SK-N-SH (cell line): ENCODE data around the gene SEMA3B. TPM values are rescaled to one million over a fixed set of nuclear protein-coding genes. Genes with fewer than 3 reads are reported as not detected.

Experiments used
- CTCF ChIA-PET: fragments of 300-600, 350-600 bp; formaldehyde crosslinking; extraction: SDS; loops from one replicate; lab custom pipeline; 2021; lab: Yijun Ruan, JAX
- POLR2A ChIA-PET: fragments of 350-600 bp; sonication (Branson Sonifier 250); formaldehyde crosslinking; extraction: SDS; loops from one replicate; lab custom pipeline; 2020; ENCODE audit warnings: antibody characterized with exemption, inconsistent platforms; lab: Yijun Ruan, JAX
- DNase-seq: peaks from one replicate; pipeline ENCODE4 v3.0.0; 2012
- H2AFZ ChIP-seq: fragments of 200-600 bp; sonication (generic); 2 replicates; pipeline ENCODE4 v1.8.1; 2016; ENCODE audit warnings: antibody characterized with exemption, mild to moderate bottlenecking, low read depth
- H3F3A ChIP-seq: fragments of 200-600 bp; sonication (generic); replicated peaks from 2 replicates; pipeline ENCODE3; 2016; ENCODE audit warnings: antibody characterized with exemption, mild to moderate bottlenecking; ENCODE audit not compliant: insufficient read depth
- H3K27ac ChIP-seq, 2 experiments: fragments of 200-500 bp in 1 of 2; fragments of 200-600 bp in 1 of 2; sonication (Bioruptor generic) in 1 of 2; sonication (generic), shearing (Covaris generic) in 1 of 2; 2 replicates each; pipeline versions ENCODE4 v1.5.1 to v1.6.1; 2014 to 2016; ENCODE audit warnings: low read depth in 2 of 2, inconsistent platforms in 1 of 2, low read length in 1 of 2, mild to moderate bottlenecking in 1 of 2, mixed read lengths in 1 of 2
- H3K27me3 ChIP-seq: fragments of 200-600 bp; sonication (generic), shearing (Covaris generic); 2 replicates; pipeline ENCODE4 v1.6.1; 2016; ENCODE audit warnings: mixed run types; ENCODE audit not compliant: insufficient read depth
- H3K36me3 ChIP-seq, 2 experiments: fragments of 200-500 bp in 1 of 2; fragments of 200-600 bp in 1 of 2; sonication (Bioruptor generic) in 1 of 2; sonication (generic) in 1 of 2; replicated peaks in 1 of 2; 2 replicates each; pipeline versions ENCODE3 to v1.5.1; 2014 to 2016; ENCODE audit warnings: low read length in 1 of 2, mild to moderate bottlenecking in 1 of 2; ENCODE audit not compliant: insufficient read depth in 2 of 2, control insufficient read depth in 1 of 2
- H3K4me1 ChIP-seq, 2 experiments: fragments of 200-500 bp in 1 of 2; fragments of 200-600 bp in 1 of 2; sonication (Bioruptor generic) in 1 of 2; sonication (generic), shearing (Covaris generic) in 1 of 2; 2 replicates each; pipeline versions ENCODE4 v1.5.1 to v1.6.1; 2014 to 2016; ENCODE audit warnings: low read depth in 1 of 2, low read length in 1 of 2, mixed run types in 1 of 2; ENCODE audit not compliant: insufficient read depth in 2 of 2, control insufficient read depth in 1 of 2
- H3K4me2 ChIP-seq: fragments of 200-600 bp; sonication (generic), shearing (Covaris generic); 2 replicates; pipeline ENCODE4 v1.6.1; 2017; ENCODE audit warnings: mixed run types
- H3K4me3 ChIP-seq, 2 experiments: fragments of 200-500 bp in 1 of 2; fragments of 200-600 bp in 1 of 2; sonication (Bioruptor generic) in 1 of 2; sonication (generic), shearing (Covaris generic) in 1 of 2; 2 replicates each; pipeline versions ENCODE4 v1.5.1 to v1.8.1; 2014 to 2016; ENCODE audit warnings: low read depth in 2 of 2, inconsistent platforms in 1 of 2, low read length in 1 of 2, mild to moderate bottlenecking in 1 of 2, mixed read lengths in 1 of 2, moderate library complexity in 1 of 2
- H3K79me2 ChIP-seq: fragments of 200-600 bp; sonication (generic); 2 replicates; pipeline ENCODE4 v1.8.1; 2017; ENCODE audit warnings: mild to moderate bottlenecking; ENCODE audit not compliant: insufficient read depth
- H3K9ac ChIP-seq: fragments of 200-600 bp; sonication (generic); 2 replicates; pipeline ENCODE4 v1.6.1; 2017; ENCODE audit warnings: mixed run types
- H3K9me2 ChIP-seq: fragments of 200-600 bp; sonication (generic); 2 replicates; pipeline ENCODE4 v1.6.1; 2017; ENCODE audit warnings: mixed run types
- H3K9me3 ChIP-seq: fragments of 200-600 bp; sonication (generic); 2 replicates; pipeline ENCODE4 v1.6.1; 2017; ENCODE audit warnings: mixed run types, mild to moderate bottlenecking, moderate library complexity
- H4K20me1 ChIP-seq: fragments of 200-600 bp; sonication (generic); 2 replicates; pipeline ENCODE4 v1.6.1; 2017; ENCODE audit warnings: mild to moderate bottlenecking, mixed run types; ENCODE audit not compliant: insufficient read depth
- CHD2 ChIP-seq: fragments of 150-350 bp; IDR thresholded peaks from 2 replicates; pipeline ENCODE4 v1.6.1; 2018; ENCODE audit warnings: low read length; ENCODE audit not compliant: partially characterized antibody
- EZH2phosphoT487 ChIP-seq: fragments of 200-600 bp; sonication (generic); IDR thresholded peaks from 2 replicates; pipeline ENCODE4 v1.6.1; 2017; ENCODE audit warnings: low read depth, mixed run types, mild to moderate bottlenecking, antibody characterized with exemption, moderate library complexity, borderline replicate concordance
- GABPA ChIP-seq: IDR thresholded peaks from 2 replicates; pipeline ENCODE4 v1.4.0; 2012; ENCODE audit warnings: low read depth, mild to moderate bottlenecking
- GATA2 ChIP-seq: sonication (generic); formaldehyde crosslinking; IDR thresholded peaks from 2 replicates; pipeline ENCODE4 v1.5.0; 2020; ENCODE audit warnings: mild to moderate bottlenecking, missing genetic modification reagents
- JUND ChIP-seq: IDR thresholded peaks from 2 replicates; pipeline ENCODE4 v1.4.0; 2012
- MAX ChIP-seq: IDR thresholded peaks from 2 replicates; pipeline ENCODE4 v1.4.0; 2012; ENCODE audit warnings: low read depth
- NFIC ChIP-seq: IDR thresholded peaks from 2 replicates; pipeline ENCODE4 v1.4.0; 2012; ENCODE audit warnings: borderline replicate concordance
- NRF1 ChIP-seq: IDR thresholded peaks from 2 replicates; pipeline ENCODE4 v1.6.1; 2012; ENCODE audit warnings: low read depth, mild to moderate bottlenecking, low read length
- RAD21 ChIP-seq: IDR thresholded peaks from 2 replicates; pipeline ENCODE4 v1.6.1; 2012; ENCODE audit warnings: mild to moderate bottlenecking, low read length
- REST ChIP-seq: IDR thresholded peaks from 2 replicates; pipeline ENCODE4 v1.6.1; 2012; ENCODE audit warnings: mild to moderate bottlenecking, low read depth, low read length, moderate library complexity
- SIN3A ChIP-seq: IDR thresholded peaks from 2 replicates; pipeline ENCODE4 v1.6.1; 2012; ENCODE audit warnings: low read depth, mild to moderate bottlenecking, low read length, moderate library complexity, borderline replicate concordance
- SMC3 ChIP-seq: IDR thresholded peaks from 2 replicates; pipeline ENCODE4 v1.6.1; 2012; ENCODE audit warnings: low read depth, low read length, improper control_type of control experiment
- TAF1 ChIP-seq: IDR thresholded peaks from 2 replicates; pipeline ENCODE4 v1.6.1; 2012; ENCODE audit warnings: low read depth, mild to moderate bottlenecking, low read length, moderate library complexity, borderline replicate concordance
- USF2 ChIP-seq: fragments of 150-350 bp; IDR thresholded peaks from 2 replicates; pipeline ENCODE4 v1.6.1; 2017; ENCODE audit warnings: antibody characterized with exemption, low read length, low read depth, borderline replicate concordance
- YY1 ChIP-seq: IDR thresholded peaks from 2 replicates; pipeline ENCODE4 v1.4.0; 2012; ENCODE audit warnings: low read depth, mild to moderate bottlenecking
- WGBS: methylation state at CpG from one replicate; pipeline ENCODE4 v1.1.6; 2017; ENCODE audit warnings: low lambda C conversion rate; 5-methylcytosine and 5-hydroxymethylcytosine counted together
- polyA plus RNA-seq, 3 experiments: library from polyadenylated mRNA; depleted of rRNA; stranded (reverse); fragments of >200 nt; gene quantifications; 2 replicates each; pipeline ENCODE4 v1.2.3, GENCODE V29; 2012
- TF ChIP-seq, protein P1 (sequence below): fragments of 200-600 bp; sonication (generic); IDR thresholded peaks from 2 replicates; pipeline ENCODE4 v1.6.1; 2017; ENCODE audit warnings: antibody characterized with exemption, mild to moderate bottlenecking, moderate library complexity

Gene SEMA3B
- polyA plus RNA-seq, 1 of the 3 experiments (the other 2 are of a cell fraction): 14.9 TPM

DNA sequence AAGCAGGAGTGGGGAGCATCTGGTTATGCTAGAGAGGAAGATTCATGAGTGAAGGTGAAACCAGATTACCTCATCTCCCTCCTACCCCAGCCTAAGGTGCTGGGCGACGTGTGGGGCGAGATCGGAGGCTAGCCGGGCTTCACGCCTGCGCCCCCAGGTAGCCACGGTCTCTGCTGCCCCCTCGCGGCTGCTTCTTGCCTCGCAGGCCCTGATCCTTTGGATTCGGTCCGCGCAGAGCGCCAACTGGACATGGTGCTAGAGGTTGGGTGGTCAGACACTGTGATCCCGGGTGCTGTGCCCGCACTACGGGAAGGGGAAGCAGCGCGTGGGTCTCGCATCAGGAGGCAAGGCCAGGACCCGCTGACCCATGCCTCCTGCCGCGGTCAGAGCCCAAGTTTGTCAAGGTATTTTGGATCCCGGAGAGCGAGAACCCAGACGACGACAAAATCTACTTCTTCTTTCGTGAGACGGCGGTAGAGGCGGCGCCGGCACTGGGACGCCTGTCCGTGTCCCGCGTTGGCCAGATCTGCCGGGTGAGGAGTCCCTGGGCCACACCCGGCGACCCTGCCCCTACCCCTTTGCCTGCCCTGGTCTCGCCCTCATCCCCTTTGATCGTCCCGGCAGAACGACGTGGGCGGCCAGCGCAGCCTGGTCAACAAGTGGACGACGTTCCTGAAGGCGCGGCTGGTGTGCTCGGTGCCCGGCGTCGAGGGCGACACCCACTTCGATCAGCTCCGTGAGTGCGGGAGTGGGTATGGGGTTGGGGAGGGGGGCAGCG is 4.2 kb downstream of the SEMA3B start:
- no peak overlapping the region for H3K9ac ChIP-seq
- H3K4me3 ChIP-seq: peak overlapping the region; percentile 25 to 59; a peak in 3 of 4 replicates
- peak overlapping the region; percentile 83; the same call in 1 of the 2 replicates for H2AFZ ChIP-seq
- no peaks in the 10 kb centered on the region for H3K36me3 ChIP-seq
- H3K4me2 ChIP-seq: peak overlapping the region; percentile 82
- no peaks in the 10 kb centered on the region for H3K9me2 ChIP-seq
- CTCF ChIA-PET: interaction anchor here (0.6 to 12.2 kb wide), 29 partner anchors 9 to 337 kb away, joined by 3 to 206 read pairs (median 4); partner anchors contain the start of genes GNAI2 and GNAT1
- DNase-seq: peak; percentile 98
- no peaks in the 10 kb centered on the region for H3K79me2 ChIP-seq
- no peaks in the 10 kb centered on the region for H4K20me1 ChIP-seq
- TF ChIP-seq CHD2 (peak; percentile 22), MAX (0 out of 2 replicates have a peak, but pooled peaks have one; percentile 37), GATA2 (CRISPR knock-in tag) (no peak), SMC3 (peak; percentile 97), YY1 (no peak), NFIC (no peak), SIN3A (no peak), JUND (no peak), GABPA (no peak), RAD21 (peak; percentile 99), TAF1 (no peak), USF2 (no peak), EZH2phosphoT487 (no peak), REST (no peak), NRF1 (peak; percentile 54; the same call in 1 of the 2 replicates)
- TF ChIP-seq, protein P1, sequence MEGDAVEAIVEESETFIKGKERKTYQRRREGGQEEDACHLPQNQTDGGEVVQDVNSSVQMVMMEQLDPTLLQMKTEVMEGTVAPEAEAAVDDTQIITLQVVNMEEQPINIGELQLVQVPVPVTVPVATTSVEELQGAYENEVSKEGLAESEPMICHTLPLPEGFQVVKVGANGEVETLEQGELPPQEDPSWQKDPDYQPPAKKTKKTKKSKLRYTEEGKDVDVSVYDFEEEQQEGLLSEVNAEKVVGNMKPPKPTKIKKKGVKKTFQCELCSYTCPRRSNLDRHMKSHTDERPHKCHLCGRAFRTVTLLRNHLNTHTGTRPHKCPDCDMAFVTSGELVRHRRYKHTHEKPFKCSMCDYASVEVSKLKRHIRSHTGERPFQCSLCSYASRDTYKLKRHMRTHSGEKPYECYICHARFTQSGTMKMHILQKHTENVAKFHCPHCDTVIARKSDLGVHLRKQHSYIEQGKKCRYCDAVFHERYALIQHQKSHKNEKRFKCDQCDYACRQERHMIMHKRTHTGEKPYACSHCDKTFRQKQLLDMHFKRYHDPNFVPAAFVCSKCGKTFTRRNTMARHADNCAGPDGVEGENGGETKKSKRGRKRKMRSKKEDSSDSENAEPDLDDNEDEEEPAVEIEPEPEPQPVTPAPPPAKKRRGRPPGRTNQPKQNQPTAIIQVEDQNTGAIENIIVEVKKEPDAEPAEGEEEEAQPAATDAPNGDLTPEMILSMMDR: peak; percentile 91
- POLR2A ChIA-PET: no interaction called here
- H3K27me3 ChIP-seq: 0 out of 2 replicates have a peak, but pooled peaks cover 16% of the 10 kb centered on the region
- peaks cover 16% of the 10 kb centered on the region for H3F3A ChIP-seq
- WGBS: 13% methylated on average over 23 of the region's 61 CpGs
- no peak overlapping the region for H3K27ac ChIP-seq
- H3K4me1 ChIP-seq: peaks cover 11 to 19% of the 10 kb centered on the region in 2 experiments; a peak in 2 of 4 replicates
- H3K9me3 ChIP-seq: no peaks in the 10 kb centered on the region
